Activated naive CD8-positive, alpha-beta T cell treated with anti-CD3 and anti-CD28 coated beads, Interleukin-2, amount 50 U/mL, for 16 hours (primary cell): ENCODE measurements around the gene ADSL.
"Not testable (repeated sequence)": the region's sequence is repeated elsewhere in the genome, so short reads cannot be mapped to it uniquely, and the experiment has no call there.

Experiments used
- DNase-seq: peaks from one replicate; pipeline ENCODE4 v3.0.0-alpha.2; 2020; ENCODE audit warnings: low read depth, low spot score

Gene ADSL

DNA sequence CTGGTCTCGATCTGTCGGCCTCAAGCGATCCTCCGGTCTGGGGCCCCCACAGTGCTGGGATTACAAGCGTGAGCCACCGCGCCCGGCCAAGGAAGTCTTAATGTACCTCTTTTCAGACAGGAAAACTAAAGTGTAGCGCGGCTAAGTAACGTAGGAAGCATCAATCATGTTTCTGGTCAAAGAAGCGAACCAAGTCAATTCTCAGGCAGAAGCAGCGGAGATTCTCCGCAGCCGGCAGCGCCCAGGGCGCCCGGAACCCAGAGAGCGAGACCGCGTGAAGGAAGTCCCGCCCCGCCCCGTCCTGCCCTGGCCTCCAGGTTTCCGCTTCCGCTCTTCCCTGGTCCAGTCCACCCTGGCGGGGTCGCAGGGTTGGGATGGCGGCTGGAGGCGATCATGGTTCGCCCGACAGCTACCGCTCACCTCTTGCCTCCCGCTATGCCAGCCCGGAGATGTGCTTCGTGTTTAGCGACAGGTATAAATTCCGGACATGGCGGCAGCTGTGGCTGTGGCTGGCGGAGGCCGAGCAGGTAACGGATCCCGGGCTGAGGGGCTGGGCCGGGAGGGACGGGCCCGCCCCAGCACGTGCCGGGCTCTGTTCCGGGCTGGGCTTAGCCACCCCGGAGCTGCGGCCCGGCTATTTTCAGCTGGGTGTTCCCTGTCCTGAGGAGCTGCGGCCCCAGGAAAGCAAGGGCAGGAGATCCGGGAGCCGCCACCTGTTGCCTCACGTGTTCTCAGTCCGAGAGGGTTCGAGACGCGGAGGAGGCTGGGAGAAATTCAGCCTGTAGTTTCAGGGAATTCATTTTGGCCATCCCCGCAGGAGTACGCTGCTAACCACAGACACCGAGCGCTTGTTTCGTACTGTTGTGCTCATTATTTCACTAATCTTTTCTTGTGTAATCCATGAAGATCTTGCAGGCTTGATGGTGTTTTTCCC, at the start of gene ADSL:
ADSL (plus strand) TSS at position 316 of the 934 bp plus-strand sequence; CDS start at position 375, 59 bp downstream.
- peak; percentile 75 for DNase-seq

DNA sequence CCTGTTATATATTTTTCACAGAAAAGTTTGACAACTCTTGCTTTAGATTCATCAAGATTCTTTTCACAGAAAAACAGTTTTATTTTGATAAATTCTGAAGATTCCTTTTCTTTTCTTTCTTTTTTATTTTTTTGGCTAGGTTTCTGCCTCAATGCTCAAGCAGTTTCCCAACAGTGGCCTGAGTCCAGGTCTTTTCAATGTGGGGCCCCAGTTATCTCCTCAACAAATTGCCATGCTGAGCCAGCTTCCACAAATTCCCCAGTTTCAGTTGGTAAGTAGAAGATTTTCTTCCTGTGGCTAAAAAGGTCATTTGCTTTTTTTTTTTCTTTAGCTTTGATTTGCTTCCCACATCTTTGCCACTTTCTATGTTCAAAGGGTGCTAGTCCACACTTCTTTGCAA, 46.0 kb upstream of the ADSL start:
- DNase-seq, result no peak

DNA sequence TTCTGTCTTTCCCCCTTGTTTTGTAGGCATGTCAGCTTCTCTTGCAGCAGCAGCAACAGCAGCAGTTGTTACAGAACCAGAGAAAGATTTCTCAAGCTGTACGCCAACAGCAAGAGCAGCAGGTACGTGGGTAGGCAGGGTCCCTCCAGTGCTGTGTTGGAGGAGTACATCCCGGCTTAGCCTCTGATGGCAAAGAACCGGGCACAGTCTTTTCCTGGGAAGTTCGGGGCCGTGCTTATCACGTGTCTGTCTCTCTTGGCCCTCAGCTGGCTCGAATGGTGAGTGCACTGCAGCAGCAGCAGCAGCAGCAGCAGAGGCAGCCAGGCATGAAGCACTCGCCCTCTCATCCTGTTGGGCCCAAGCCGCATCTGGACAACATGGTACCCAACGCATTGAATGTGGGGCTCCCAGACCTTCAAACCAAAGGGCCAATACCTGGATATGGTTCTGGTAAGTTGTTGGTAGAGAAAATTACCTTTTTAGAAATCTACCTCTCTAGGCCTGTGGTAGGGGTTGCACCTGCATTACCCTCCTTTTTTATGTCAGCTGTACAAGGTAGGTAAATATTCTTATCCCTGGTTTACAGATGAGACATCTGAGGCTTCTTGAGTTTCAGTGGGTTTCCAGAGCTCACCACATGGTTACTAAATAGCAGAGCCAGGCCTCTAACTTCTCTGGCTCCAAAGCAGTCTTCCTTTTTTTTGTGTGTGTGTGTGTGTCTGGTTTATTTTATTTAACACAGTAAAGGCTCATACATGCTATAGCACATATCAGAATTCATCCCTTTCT, 45.2 kb upstream of the ADSL start:
- no peak for DNase-seq

DNA sequence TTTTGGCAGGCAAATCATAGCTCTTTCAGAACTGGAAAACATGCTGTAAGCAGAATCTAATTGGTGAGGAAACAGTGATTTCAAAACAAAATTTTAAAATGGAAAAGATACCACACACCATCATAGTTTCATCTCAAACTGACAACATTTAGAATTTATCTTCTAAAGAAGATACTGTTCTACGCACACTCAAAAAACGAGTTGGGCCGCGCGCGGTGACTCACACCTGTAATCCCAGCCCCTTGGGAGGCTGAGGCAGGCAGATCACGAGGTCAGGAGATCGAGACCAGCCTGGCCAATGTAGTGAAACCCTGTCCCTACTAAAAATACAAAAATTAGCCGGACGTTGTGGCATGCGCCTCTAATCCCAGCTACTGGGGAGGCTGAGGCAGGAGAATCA, 44.2 kb upstream of the ADSL start:
- DNase-seq, result no peak

DNA sequence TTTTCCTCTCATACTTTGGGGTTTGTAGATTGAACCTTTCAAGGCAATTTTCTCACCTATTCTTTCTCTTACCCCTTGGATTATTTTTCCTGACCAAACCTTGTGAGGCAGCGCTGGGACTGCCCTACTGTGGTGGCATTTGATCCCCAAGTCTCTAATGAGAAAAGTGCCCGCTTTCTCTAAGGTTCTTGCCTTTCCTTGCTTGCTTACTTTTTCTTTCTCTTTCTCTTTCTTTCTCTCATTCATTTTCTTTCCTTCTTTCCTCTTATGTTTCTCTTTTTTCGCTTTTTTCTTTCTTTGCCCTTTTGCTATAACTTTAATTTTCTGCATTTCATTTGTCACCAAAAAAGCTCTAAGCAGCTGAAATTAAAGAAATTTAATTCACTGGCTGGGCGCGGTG, 40.7 kb upstream of the ADSL start:
- no peak for DNase-seq

DNA sequence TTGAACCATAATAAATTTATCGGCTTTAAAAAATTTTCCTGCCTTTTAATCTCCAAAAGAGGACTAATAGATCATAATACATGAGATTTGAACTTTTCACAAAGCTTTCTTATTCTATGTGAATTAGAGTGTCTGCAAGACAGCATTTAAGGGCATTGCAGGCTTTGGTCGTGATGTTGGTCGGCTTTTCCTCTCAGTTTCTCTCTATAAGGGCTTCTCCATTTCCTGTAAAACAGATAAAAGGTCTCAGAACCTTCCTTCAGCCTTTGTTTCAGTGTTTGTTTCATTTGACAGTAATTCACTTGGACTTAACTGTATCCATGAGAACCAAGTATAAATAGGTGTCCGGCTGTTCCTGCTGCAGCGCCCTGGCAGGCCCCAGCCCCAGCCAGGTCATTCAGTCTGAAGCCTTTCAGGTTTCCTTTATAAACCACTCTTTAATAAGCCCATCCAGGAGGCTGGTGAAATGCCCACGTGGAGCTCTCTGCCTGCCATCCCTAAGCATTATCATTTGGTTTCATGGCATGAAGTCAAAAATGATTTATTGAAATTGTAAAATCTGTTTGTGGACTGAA, 37.2 kb upstream of the ADSL start:
- no peak for DNase-seq

DNA sequence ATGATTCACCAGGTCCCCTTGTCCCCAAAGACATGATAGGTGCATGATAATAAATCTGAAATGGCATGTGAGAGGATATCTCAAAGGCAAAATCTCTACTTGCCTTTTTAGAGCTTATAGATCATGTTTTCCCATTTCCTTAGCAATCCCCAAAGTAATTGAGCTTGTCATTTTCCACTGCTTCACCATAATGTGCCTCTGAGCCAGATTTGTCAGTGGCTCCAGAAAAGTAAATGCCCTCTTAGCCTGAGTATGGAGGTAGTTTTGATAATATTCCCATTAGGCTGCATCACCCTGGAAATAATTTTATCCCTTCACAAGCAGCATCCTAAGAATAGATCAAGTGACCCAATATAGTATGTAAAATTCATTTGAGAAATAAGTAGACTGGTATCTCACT, 36.7 kb upstream of the ADSL start:
- no peak for DNase-seq

DNA sequence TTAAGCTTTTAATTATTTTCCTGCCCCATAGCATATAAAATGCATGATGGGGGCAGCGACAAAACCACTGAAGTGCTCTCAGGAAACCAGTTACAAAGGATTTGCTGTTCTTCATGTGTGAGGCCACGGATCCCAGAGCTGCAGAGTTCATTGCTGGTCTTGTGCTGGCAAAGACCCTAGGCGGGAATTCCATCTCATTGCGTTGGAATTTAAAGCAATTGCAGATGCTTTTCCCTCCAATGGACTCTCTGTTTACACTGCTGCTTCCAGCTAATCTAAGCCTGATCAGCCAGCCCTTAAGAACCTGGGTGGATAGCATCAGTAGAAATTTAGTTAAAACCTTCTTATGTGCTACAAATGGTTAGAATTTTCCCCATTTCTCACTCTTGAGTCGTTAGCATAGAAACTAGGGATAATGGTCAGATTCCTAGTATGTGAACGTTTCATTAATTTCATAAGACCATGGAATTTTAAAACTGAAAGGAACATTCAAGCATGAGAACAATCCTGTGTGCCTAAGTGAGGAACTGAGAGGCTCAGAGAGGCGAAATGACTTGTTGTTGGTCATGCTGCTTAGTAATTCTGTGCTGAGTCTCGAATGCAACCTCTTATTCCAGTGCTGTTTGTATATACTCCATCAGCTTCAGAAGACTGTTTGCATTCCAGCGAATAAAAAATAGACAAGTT, 36.1 kb upstream of the ADSL start:
- no peak for DNase-seq

DNA sequence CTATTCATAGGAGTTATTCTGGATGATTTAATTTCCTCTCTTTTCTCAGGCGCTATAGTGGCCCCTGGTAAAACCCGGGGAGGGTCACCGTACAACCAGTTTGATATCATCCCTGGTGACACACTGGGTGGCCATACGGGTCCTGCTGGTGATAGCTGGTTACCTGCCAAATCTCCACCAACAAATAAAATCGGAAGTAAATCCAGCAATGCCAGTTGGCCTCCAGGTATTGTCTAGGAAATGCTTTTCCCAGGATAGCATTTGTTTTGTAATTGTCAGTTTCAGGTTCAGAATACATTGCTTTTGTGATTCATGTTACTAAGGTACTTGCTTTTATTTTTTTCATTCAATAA, 35.6 kb upstream of the ADSL start:
- DNase-seq, result no peak

DNA sequence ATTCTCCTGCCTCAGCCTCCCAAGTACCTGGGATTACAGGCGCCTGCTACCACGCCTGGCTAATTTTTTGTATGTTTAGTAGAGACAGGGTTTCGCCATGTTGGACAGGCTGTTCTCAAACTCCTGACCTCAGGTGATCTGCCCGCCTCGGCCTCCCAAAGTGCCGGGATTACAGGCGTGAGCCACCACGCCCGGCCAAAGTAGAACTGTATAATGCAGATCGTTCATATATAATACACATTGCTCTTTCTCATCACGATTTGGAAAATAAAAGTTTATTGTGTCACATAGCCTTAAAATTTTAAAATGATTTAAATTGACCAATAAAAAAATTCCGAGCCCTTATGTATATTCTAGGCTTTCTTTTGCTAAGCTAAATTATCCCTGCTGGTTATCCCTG, 34.7 kb upstream of the ADSL start:
- DNase-seq, result not testable (repeated sequence)

DNA sequence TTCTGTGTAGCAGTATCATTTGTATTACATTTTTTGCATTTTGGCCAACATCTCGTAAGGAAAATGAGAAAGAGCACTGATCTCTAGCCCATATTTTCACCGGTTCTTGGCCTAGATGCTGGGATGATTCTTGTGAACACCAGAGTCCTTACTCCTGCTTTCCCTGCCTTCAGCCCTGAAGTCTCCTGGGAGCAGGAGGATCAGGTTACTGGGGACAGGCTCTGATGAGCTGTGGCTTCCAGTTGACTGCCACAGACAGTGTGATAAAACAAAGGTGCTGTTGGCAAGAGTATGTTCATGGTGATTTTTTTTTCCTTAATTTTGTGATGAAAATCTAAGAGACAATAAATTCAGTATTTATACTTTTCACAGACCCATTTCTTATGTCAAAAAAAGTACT, 34.2 kb upstream of the ADSL start:
- no peak for DNase-seq

DNA sequence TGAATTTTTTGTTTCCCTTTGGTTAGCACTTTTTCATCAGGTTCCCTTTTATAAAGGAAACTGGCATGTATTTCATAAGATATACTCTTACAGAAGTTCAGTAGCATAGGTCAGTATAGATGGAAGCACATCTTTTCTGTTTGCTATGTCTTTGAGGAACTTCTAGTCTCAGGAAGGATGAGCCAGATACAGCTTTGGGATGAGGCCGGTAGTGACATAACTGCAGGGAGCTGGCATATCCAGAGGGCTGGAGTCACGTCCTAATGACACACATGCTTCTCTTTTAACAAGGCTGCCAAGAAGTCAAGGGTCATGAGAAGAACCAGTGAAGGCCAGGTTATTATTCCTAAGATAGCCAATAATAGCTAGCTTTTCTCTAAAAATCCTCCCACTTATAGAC, 33.3 kb upstream of the ADSL start:
- no peak for DNase-seq

DNA sequence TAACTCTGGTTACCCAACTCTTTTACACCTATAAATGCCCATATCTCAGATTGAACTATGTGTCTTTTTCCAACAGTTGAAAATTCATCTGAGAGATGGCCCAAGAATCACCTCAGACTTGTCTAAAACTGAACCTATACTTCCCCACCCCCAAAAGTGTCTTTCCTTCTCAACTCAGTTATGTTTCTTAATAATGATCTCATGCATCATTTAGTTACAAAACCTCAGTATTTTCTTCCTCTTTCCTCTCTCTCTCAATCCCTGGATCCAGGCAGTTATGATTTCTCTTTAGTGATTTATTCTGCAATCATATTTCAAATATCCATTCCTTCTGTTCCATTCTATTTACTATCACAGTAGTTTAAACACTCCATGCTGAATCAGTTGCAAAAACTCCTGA, 32.3 kb upstream of the ADSL start:
- DNase-seq, result no peak

DNA sequence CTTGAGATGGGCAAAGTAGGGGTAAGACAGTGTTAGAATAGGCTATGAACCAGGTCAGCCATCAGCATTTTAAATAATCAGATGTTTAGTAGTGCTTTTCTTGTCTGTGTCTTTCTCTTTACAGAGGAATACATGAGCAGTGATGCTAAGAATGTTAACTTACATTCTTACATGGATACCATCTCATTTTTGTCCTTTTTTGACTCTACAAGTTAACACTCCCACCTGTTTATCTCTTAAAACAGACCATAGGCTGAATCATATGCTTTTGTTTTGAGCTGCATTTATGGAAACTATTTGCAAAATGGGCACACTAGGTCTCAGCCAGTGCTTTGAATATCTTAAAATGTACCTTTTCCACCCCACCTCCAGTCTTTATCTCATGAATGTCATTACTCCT, 25.6 kb upstream of the ADSL start:
- DNase-seq, result no peak

DNA sequence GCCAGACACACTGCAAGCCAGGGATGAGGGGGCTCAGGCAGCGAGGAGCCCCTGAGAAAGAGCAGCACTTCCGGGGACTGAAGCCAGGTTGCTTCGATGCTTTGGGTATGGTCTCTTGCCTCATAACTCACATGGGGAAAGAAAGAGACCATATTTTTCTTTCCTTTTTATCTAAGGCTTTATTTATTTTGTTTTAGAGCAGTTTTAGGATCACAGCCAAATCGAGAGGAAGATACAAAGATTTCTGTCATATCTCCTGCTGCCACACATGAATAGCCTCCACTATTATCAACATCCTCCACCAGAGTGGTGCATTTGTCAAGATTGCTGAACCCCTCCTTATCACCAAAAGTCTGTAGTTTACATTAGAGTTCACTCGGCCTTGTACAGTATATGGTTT, 24.3 kb upstream of the ADSL start:
- DNase-seq, result no peak

DNA sequence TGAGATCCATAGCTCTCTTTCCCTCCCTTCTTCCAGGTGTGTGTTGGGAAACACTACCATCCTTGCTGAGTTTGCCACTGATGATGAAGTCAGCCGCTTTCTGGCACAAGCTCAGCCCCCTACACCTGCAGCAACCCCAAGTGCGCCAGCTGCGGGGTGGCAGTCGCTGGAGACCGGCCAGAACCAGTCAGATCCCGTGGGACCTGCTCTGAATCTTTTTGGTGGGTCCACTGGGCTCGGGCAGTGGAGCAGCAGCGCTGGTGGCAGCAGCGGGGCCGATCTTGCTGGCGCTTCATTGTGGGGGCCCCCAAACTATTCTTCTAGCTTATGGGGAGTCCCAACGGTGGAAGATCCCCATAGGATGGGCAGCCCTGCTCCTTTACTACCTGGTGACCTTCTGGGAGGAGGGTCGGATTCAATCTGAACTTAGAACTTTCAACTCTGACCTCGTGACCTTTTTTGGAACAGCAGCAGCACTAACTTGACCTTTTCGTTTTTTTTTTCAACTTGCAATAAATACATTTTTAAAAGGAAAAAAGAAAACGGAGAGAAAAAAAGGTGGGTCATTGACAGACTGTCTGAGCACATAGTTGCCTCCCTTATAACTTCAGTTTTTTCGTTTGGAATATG, 23.4 kb upstream of the ADSL start:
- DNase-seq, result no peak

DNA sequence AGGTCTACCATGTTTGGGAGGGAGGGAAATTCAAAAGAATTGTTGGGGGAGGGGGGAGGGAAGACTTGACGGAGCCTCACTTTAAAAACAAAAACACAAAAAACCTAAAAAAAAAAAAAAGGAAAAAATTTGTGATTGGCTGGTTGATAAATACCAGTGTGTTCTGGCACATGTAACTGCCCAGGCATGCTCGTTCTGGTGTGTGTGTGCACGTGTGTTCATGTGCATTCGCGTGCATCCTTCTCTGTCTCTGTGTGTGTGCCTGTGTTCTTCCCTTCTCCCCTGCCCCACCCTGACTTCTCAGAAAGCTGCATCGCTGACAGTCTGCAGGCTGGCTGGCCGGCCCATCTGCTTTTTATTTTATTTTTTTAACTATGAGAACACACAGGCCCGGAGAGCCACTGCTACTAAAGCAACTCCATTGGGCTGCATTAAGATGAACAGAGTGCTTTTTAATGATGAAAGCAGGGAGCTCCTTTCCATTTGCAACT, 22.6 kb upstream of the ADSL start:
- no peak for DNase-seq

DNA sequence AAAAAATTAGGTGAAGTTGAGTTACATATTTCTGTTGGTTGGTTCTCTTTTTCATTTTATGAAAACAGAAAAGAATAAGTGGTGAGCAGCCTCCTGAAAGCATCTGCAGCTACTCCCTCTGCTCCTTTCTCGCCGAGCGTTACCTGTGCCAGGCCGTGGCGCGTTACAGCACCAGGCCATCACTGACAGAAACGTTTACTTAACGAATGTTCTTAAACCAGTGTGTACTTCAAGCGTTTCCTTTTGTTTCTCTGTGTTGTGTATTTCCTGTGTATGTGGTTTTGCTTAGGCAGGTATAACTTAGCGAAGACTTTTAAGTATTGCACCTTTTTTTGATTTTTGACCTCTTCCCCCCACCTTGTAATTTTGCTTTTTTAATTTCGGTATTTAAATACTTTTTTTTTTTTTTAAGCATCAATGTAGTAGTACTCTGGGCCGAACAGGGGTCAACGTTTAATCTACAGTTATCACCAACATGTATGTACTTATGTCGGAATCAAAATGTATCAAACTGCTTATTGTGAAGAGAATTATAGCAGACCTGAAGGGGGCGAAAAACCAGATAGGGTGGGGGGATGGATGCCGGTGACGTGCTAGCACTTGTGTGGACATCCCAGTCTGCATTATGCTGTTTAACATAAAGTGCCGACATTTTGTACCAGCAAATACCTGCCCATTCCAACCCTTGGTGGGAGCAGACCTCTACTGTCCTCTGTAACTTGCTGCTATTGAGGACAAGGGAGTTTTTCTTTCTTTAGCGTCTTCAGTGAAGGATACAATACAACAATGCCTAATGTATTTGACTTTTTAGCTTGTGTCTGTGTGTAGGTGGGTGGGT, 21.6 kb upstream of the ADSL start:
- DNase-seq, result no peak

DNA sequence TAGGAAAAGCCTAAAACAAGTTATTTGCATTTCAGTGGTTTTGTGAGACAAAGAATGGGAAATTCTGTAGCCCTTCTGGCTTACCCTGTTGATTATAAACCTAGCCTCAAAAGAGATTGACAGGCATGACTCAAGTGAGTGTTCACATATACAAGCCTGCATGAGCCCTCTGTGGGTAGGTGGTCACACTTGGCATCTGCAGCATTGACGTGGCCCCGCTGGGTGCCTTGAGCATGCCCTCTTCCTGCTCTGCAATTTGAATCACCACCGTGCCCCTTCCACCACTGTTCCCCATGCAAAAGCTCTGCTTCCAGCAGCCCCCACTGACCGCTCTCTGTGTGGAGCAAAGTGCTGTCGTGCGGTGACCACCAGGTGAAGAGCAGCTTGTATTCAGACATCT, 21.0 kb upstream of the ADSL start:
- peak; percentile 30 for DNase-seq
